BLaER1 (cell line): ENCODE data around the gene SLC2A1.

Experiments used
- H3K27ac ChIP-seq: shearing (Covaris generic); formaldehyde crosslinking; 2 replicates; pipeline ENCODE4 v1.8.1; 2022
- H3K27me3 ChIP-seq: shearing (Covaris generic); formaldehyde crosslinking; 2 replicates; pipeline ENCODE4 v1.8.1; 2022
- H3K36me3 ChIP-seq: shearing (Covaris generic); formaldehyde crosslinking; 2 replicates; pipeline ENCODE4 v1.8.1; 2022
- H3K4me1 ChIP-seq: shearing (Covaris generic); formaldehyde crosslinking; 2 replicates; pipeline ENCODE4 v1.8.1; 2022
- H3K4me2 ChIP-seq: shearing (Covaris generic); formaldehyde crosslinking; 2 replicates; pipeline ENCODE4 v1.8.1; 2022
- H3K4me3 ChIP-seq: shearing (Covaris generic); formaldehyde crosslinking; 2 replicates; pipeline ENCODE4 v1.8.1; 2022
- H3K9ac ChIP-seq: shearing (Covaris generic); formaldehyde crosslinking; 2 replicates; pipeline ENCODE4 v1.8.1; 2022
- H3K9me3 ChIP-seq: shearing (Covaris generic); formaldehyde crosslinking; 2 replicates; pipeline ENCODE4 v1.8.1; 2022
- H4K20me1 ChIP-seq: shearing (Covaris generic); formaldehyde crosslinking; 2 replicates; pipeline ENCODE4 v1.8.1; 2022
- Cebpa-rat ChIP-seq: shearing (Covaris generic); IDR thresholded peaks from 2 replicates; pipeline ENCODE4 v1.8.1; 2022

Gene SLC2A1

DNA sequence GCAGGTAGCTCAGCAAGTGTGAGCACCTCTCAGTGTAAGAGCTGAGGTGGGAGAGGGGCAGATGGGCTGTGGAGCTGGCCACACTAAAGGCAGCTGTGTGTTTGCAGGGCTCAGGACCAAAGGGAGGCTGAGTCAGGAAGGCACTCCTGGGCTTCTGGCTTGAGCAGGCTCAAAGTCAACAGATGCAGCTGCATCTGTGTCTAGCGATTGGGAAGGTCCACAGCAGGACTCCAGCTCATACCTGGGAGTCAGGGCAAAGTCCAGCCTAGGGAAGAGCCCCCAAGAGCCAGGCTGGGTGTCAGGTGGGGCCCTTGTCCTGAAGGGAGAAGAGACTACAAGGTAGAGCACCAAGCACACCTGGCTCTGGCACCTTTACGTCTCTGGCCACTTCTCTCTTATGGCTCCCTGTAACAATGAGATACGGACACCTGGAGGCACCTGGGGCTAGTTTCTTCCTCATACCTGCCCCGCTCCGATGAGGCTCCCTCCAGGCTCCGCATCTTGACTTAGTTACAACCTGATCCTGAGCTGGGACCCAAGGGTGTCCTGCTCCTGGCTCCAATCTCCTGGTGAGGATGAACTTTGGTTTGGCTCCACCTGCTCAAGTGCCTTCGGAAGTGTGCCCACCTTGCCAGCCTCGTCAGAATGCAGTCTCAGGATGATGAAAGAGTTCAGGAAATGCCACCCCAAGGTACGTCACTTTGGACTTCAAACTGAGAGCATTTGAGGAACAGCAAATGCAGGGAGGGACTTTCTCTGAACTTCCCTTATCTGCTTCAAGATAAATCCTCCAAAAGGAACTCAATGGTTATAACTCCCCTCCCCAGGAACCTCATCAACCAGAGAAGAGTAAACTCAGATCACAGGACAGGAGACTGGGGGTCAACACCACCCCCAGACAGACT lies 21.5 kb upstream of the SLC2A1 start:
- Histone ChIP-seq H3K27ac (no peak overlapping the region), H4K20me1 (no peaks in the 10 kb centered on the region), H3K4me3 (no peak overlapping the region), H3K36me3 (no peaks in the 10 kb centered on the region), H3K9me3 (no peaks in the 10 kb centered on the region), H3K4me1 (peaks cover 27% of the 10 kb centered on the region), H3K27me3 (no peaks in the 10 kb centered on the region), H3K4me2 (no peak overlapping the region), H3K9ac (no peak overlapping the region)
- no peak for TF ChIP-seq Cebpa-rat

DNA sequence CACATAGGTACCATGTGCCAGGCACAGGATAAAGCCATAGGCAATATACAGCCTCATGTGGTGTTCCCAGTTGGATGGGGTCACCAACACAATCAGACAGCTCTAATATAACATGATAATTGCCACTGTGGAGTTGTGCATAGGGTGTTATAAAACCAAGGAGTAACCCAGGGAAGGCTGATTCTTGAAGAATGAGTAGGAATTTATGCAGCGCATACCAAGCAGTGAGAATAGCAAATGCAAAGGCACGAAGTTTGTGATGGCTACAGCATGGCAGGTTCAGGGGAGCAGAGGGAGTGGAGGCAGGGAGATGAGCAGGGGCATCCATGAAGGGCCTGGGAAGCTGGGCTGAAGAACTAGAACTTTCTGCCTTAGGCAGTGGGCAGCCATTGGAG lies 20.4 kb upstream of the SLC2A1 start:
- Histone ChIP-seq H4K20me1 (no peaks in the 10 kb centered on the region), H3K4me3 (no peak overlapping the region), H3K9ac (no peak overlapping the region), H3K4me2 (no peak overlapping the region), H3K4me1 (peaks cover 20% of the 10 kb centered on the region), H3K36me3 (no peaks in the 10 kb centered on the region), H3K9me3 (no peaks in the 10 kb centered on the region), H3K27ac (no peak overlapping the region), H3K27me3 (no peaks in the 10 kb centered on the region)
- TF ChIP-seq Cebpa-rat = no peak

GRCh38 chr1:42978317-42979035 lies 19.8 kb upstream of the SLC2A1 start:
- Histone ChIP-seq H3K4me2 (no peak overlapping the region), H3K27ac (no peak overlapping the region), H3K27me3 (no peaks in the 10 kb centered on the region), H3K4me3 (no peak overlapping the region), H3K9me3 (no peaks in the 10 kb centered on the region), H3K36me3 (no peaks in the 10 kb centered on the region), H3K4me1 (peaks cover 20% of the 10 kb centered on the region), H3K9ac (no peak overlapping the region), H4K20me1 (no peaks in the 10 kb centered on the region)
- TF ChIP-seq Cebpa-rat = no peak

DNA sequence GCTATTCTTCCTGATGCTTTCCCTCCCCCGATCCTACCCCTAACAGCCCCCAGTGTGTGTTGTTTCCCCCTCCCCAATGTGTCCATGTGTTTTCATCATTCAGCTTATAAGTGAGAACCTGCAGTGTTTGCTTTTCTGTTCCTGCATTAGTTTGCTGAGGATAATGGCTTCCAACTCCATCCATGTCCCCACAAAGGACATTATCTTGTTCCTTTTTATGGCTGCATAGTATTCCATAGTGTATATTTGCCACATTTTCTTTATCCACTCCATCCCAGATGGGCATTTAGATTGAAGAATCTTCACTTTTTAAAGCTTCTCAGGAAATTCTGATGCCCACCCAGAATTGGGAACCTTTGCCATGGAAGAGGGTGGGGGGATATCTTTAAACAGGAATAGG lies 19.0 kb upstream of the SLC2A1 start:
- H4K20me1 ChIP-seq = no peaks in the 10 kb centered on the region
- H3K9me3 ChIP-seq = no peaks in the 10 kb centered on the region
- H3K4me1 ChIP-seq = peaks cover 20% of the 10 kb centered on the region
- no peak for TF ChIP-seq Cebpa-rat
- no peaks in the 10 kb centered on the region for H3K27me3 ChIP-seq
- no peak overlapping the region for H3K4me3 ChIP-seq
- no peaks in the 10 kb centered on the region for H3K36me3 ChIP-seq
- H3K9ac ChIP-seq = no peak overlapping the region
- no peak overlapping the region for H3K27ac ChIP-seq
- no peak overlapping the region for H3K4me2 ChIP-seq

- no peaks in the 10 kb centered on the region for H3K27me3 ChIP-seq
- H3K9me3 ChIP-seq = no peaks in the 10 kb centered on the region
- no peak overlapping the region for H3K27ac ChIP-seq
- H3K4me2 ChIP-seq = no peak overlapping the region
- H3K9ac ChIP-seq = no peak overlapping the region
- no peaks in the 10 kb centered on the region for H3K36me3 ChIP-seq
- H3K4me1 ChIP-seq = peaks cover 5% of the 10 kb centered on the region; the same call in 1 of the 2 replicates
- no peak for TF ChIP-seq Cebpa-rat
- no peaks in the 10 kb centered on the region for H4K20me1 ChIP-seq
- no peak overlapping the region for H3K4me3 ChIP-seq
Observed at GRCh38 chr1:42975561-42976225, 17.0 kb upstream of the SLC2A1 start.

DNA sequence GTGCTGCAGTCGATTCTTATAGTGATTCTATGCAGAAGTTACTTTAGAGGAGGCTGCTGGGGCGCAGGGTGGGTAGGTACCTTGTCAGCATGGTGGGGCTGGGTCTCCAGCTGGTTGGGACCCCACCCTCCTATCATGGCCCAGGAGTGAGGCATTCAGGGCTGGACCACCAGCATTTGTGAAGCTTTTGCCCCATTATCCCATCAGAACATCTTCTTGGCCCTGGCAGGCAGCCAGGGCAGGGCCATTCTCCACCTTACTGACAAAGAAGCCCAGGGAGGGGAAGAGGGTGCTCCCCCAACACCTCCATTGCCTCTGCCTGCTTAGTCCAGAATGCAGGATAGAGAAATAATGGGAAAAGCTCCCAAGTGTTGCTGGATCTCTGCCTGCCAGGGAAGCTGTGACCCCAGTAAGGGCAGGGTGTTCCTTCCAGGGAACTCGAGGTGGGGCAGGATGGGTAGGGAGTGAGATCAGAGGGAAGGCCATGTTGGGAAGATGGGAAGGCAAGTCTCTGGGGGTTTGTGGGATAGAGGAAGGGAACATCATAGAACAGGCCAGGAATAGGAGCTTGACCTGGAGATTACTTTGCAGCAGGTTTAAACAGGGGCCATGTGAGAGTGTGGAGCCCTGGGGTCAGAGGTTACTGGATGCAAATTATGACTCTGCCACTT lies 16.2 kb upstream of the SLC2A1 start:
- no peak for TF ChIP-seq Cebpa-rat

GRCh38 chr1:42973799-42974198 lies 15.1 kb upstream of the SLC2A1 start:
- TF ChIP-seq Cebpa-rat = no peak
- Histone ChIP-seq H3K27ac (no peak overlapping the region), H3K4me2 (no peak overlapping the region), H3K9me3 (no peaks in the 10 kb centered on the region), H3K36me3 (no peaks in the 10 kb centered on the region), H4K20me1 (no peaks in the 10 kb centered on the region), H3K27me3 (no peaks in the 10 kb centered on the region), H3K4me1 (no peaks in the 10 kb centered on the region), H3K4me3 (no peak overlapping the region), H3K9ac (no peak overlapping the region)

More for the DNA sequence above, 16.2 kb upstream of the SLC2A1 start:
- Histone ChIP-seq H3K9ac (no peak overlapping the region), H3K27ac (no peak overlapping the region), H3K4me1 (no peaks in the 10 kb centered on the region), H3K27me3 (no peaks in the 10 kb centered on the region), H3K9me3 (no peaks in the 10 kb centered on the region), H4K20me1 (no peaks in the 10 kb centered on the region), H3K4me3 (no peak overlapping the region), H3K36me3 (no peaks in the 10 kb centered on the region), H3K4me2 (no peak overlapping the region)

DNA sequence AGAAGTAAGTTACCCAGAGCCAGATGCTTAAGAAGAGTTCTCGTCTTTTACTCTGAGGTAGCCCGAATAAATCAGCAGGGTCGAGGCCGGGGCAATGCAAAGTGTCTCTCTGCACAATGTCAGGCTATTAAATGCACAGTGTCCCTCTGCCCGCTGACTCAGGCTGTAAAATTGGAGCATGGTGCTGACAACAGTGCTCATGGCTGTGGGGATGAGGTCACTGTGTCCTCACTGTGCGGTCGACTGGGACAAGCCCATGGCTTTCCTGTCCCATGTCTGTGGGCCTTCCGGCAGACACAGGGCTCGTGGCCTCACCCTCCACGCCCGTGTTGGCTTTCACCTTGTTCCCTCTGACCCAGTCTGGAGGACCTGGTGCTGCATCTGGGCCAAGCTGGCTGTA lies 14.6 kb upstream of the SLC2A1 start:
- Histone ChIP-seq H3K4me2 (no peak overlapping the region), H3K9me3 (no peaks in the 10 kb centered on the region), H3K4me3 (no peak overlapping the region), H3K36me3 (no peaks in the 10 kb centered on the region), H3K9ac (no peak overlapping the region), H3K27ac (no peak overlapping the region), H3K27me3 (no peaks in the 10 kb centered on the region), H4K20me1 (no peaks in the 10 kb centered on the region), H3K4me1 (no peaks in the 10 kb centered on the region)
- TF ChIP-seq Cebpa-rat = no peak

GRCh38 chr1:42971841-42972291 lies 13.2 kb upstream of the SLC2A1 start:
- Histone ChIP-seq H3K4me1 (no peaks in the 10 kb centered on the region), H4K20me1 (no peaks in the 10 kb centered on the region), H3K36me3 (no peaks in the 10 kb centered on the region), H3K9ac (no peak overlapping the region), H3K4me2 (no peak overlapping the region), H3K4me3 (no peak overlapping the region), H3K27me3 (no peaks in the 10 kb centered on the region), H3K27ac (no peak overlapping the region), H3K9me3 (no peaks in the 10 kb centered on the region)
- TF ChIP-seq Cebpa-rat = no peak
